WTC11 (cell line): ENCODE measurements around the gene EVA1C. TPM values are rescaled to one million over a fixed set of nuclear protein-coding genes. Genes with fewer than 3 reads are reported as not detected.

Source experiments
- ATAC-seq: fragments of 200-7000 bp; cut with Tn5 transposase; 2 replicates; pipeline ENCODE4 v1.10.0; 2021; ENCODE audit warnings: mild to moderate bottlenecking, moderate library complexity
- CTCF ChIA-PET: fragments of 300-600 bp; sonication (Branson Sonifier 250); formaldehyde crosslinking; loops from one replicate; lab custom pipeline; 2021; ENCODE audit warnings: antibody characterized with exemption; lab: Charles Lee
- POLR2A ChIA-PET: fragments of 350-600 bp; sonication (Branson Sonifier 250); formaldehyde crosslinking; loops from one replicate; lab custom pipeline; 2021; ENCODE audit warnings: antibody characterized with exemption; lab: Charles Lee
- DNase-seq: peaks from one replicate; pipeline ENCODE4 v3.0.0; 2021; ENCODE audit warnings: low spot score
- H3K27ac Mint-ChIP-seq: 2 replicates; pipeline ENCODE4 v1.8.0; 2021; ENCODE audit warnings: mixed read lengths
- H3K27me3 Mint-ChIP-seq: 2 replicates; pipeline ENCODE4 v1.8.0; 2021; ENCODE audit warnings: low read depth, mild to moderate bottlenecking, moderate library complexity, mixed read lengths
- H3K36me3 Mint-ChIP-seq: 2 replicates; pipeline ENCODE4 v1.8.0; 2021; ENCODE audit warnings: mixed read lengths
- H3K4me1 Mint-ChIP-seq: 2 replicates; pipeline ENCODE4 v1.8.0; 2022; ENCODE audit warnings: mixed read lengths
- H3K4me3 Mint-ChIP-seq: 2 replicates; pipeline ENCODE4 v1.8.0; 2021; ENCODE audit warnings: mild to moderate bottlenecking, moderate library complexity, mixed read lengths
- H3K9me3 Mint-ChIP-seq: 2 replicates; pipeline ENCODE4 v1.8.0; 2021; ENCODE audit warnings: mixed read lengths
- E2F5 ChIP-seq: sonication (generic); formaldehyde crosslinking; IDR thresholded peaks from 2 replicates; pipeline ENCODE4 v1.8.1; 2022; ENCODE audit warnings: mild to moderate bottlenecking, moderate library complexity, missing genetic modification reagents
- ELF4 ChIP-seq: sonication (generic); formaldehyde crosslinking; IDR thresholded peaks from 2 replicates; pipeline ENCODE4 v1.8.1; 2022; ENCODE audit warnings: low read depth, mild to moderate bottlenecking, moderate library complexity, missing genetic modification reagents
- EMX1 ChIP-seq: fragments of 250-450 bp; sonication (Bioruptor Pico); IDR thresholded peaks from 2 replicates; pipeline ENCODE4 v1.8.0; 2021; ENCODE audit warnings: mild to moderate bottlenecking
- ETV6 ChIP-seq: sonication (generic); formaldehyde crosslinking; IDR thresholded peaks from 2 replicates; pipeline ENCODE4 v1.8.1; 2022; ENCODE audit warnings: mild to moderate bottlenecking, missing genetic modification reagents
- HMGXB4 ChIP-seq: sonication (generic); formaldehyde crosslinking; IDR thresholded peaks from 2 replicates; pipeline ENCODE4 v1.8.1; 2023; ENCODE audit warnings: mild to moderate bottlenecking, moderate library complexity, missing genetic modification reagents
- IRF2 ChIP-seq: sonication (generic); formaldehyde crosslinking; IDR thresholded peaks from 2 replicates; pipeline ENCODE4 v1.8.0; 2022; ENCODE audit warnings: low read depth, missing genetic modification reagents, borderline replicate concordance
- JUN ChIP-seq: sonication (generic); formaldehyde crosslinking; IDR thresholded peaks from 2 replicates; pipeline ENCODE4 v1.8.0; 2023; ENCODE audit warnings: mild to moderate bottlenecking, missing genetic modification reagents
- MXD4 ChIP-seq: fragments of 250-450 bp; sonication (Bioruptor Pico); IDR thresholded peaks from 2 replicates; pipeline ENCODE4 v1.8.0; 2021; ENCODE audit warnings: mild to moderate bottlenecking, moderate library complexity, borderline replicate concordance
- NFATC4 ChIP-seq: fragments of 250-450 bp; sonication (Bioruptor Pico); IDR thresholded peaks from 2 replicates; pipeline ENCODE4 v1.9.0; 2021; ENCODE audit warnings: mild to moderate bottlenecking
- PREB ChIP-seq: sonication (generic); formaldehyde crosslinking; IDR thresholded peaks from 2 replicates; pipeline ENCODE4 v1.8.1; 2022; ENCODE audit warnings: mild to moderate bottlenecking, missing genetic modification reagents, moderate library complexity, borderline replicate concordance
- RELA ChIP-seq: sonication (generic); formaldehyde crosslinking; IDR thresholded peaks from 2 replicates; pipeline ENCODE4 v1.8.1; 2022; ENCODE audit warnings: missing genetic modification reagents, mild to moderate bottlenecking, borderline replicate concordance
- RORB ChIP-seq: fragments of 250-450 bp; sonication (Bioruptor Pico); IDR thresholded peaks from 2 replicates; pipeline ENCODE4 v1.9.0; 2021; ENCODE audit warnings: mild to moderate bottlenecking
- SMAD3 ChIP-seq: sonication (generic); formaldehyde crosslinking; IDR thresholded peaks from 2 replicates; pipeline ENCODE4 v1.8.0; 2022; ENCODE audit warnings: missing genetic modification reagents, mild to moderate bottlenecking, borderline replicate concordance
- TEAD1 ChIP-seq: sonication (generic); formaldehyde crosslinking; IDR thresholded peaks from 2 replicates; pipeline ENCODE4 v1.8.0; 2022; ENCODE audit warnings: mild to moderate bottlenecking, missing genetic modification reagents
- ZNF138 ChIP-seq: sonication (generic); formaldehyde crosslinking; conservative IDR thresholded peaks from 2 replicates; pipeline ENCODE4 v1.8.1; 2022; ENCODE audit warnings: mild to moderate bottlenecking, moderate library complexity, missing genetic modification reagents
- total RNA-seq: library from RNA; stranded (reverse); gene quantifications from 3 replicates; pipeline ENCODE4 v1.2.3, GENCODE V29; 2021

Gene EVA1C
- total RNA-seq, 1 experiment from 2014 or later = 3.1 TPM

GRCh38 chr21:32472890-32473765, 60.6 kb downstream of the EVA1C start:
- Mint-ChIP-seq H3K4me3 (no peak overlapping the region), H3K27ac (no peak overlapping the region), H3K4me1 (peaks cover 5% of the 10 kb centered on the region), H3K27me3 (no peaks in the 10 kb centered on the region), H3K9me3 (no peaks in the 10 kb centered on the region), H3K36me3 (no peaks in the 10 kb centered on the region)
- ChIA-PET POLR2A (interaction anchor here (0.7 kb wide), 1 partner anchor 173 kb away, joined by 3 read pairs; no protein-coding TSS in a partner anchor), CTCF (interaction anchor here (1.2 kb wide), 1 partner anchor 128 kb away, joined by 3 read pairs; no protein-coding TSS in a partner anchor)
- DNase-seq (no peak), ATAC-seq (no peak)
- TF ChIP-seq IRF2 (CRISPR knock-in tag) (no peak), EMX1 (CRISPR knock-in tag) (no peak), TEAD1 (CRISPR knock-in tag) (no peak), MXD4 (no peak), PREB (CRISPR knock-in tag) (no peak), E2F5 (no peak)

GRCh38 chr21:32474179-32475059, 61.9 kb downstream of the EVA1C start:
- H3K4me1 Mint-ChIP-seq = peaks cover 5% of the 10 kb centered on the region
- CTCF ChIA-PET = interaction anchor here (1.8 kb wide), 1 partner anchor 71 kb away, joined by 5 read pairs; no protein-coding TSS in a partner anchor
- no peak overlapping the region for H3K4me3 Mint-ChIP-seq
- POLR2A ChIA-PET = no interaction called here
- no peaks in the 10 kb centered on the region for H3K36me3 Mint-ChIP-seq
- H3K27me3 Mint-ChIP-seq = no peaks in the 10 kb centered on the region
- ATAC-seq = no peak
- no peak for DNase-seq
- no peaks in the 10 kb centered on the region for H3K9me3 Mint-ChIP-seq
- H3K27ac Mint-ChIP-seq = no peak overlapping the region
- no peak for TF ChIP-seq ETV6 (CRISPR knock-in tag)
- TF ChIP-seq HMGXB4 (CRISPR knock-in tag) = no peak
- TF ChIP-seq SMAD3 = no peak
- no peak for TF ChIP-seq NFATC4 (CRISPR knock-in tag)

- POLR2A ChIA-PET = interaction anchor here (0.6 kb wide), 1 partner anchor 220 kb away, joined by 3 read pairs; no protein-coding TSS in a partner anchor
- Mint-ChIP-seq H3K36me3 (no peaks in the 10 kb centered on the region), H3K27ac (no peak overlapping the region), H3K4me1 (peaks cover 5% of the 10 kb centered on the region), H3K4me3 (no peak overlapping the region), H3K27me3 (no peaks in the 10 kb centered on the region), H3K9me3 (no peaks in the 10 kb centered on the region)
- DNase-seq (no peak), ATAC-seq (no peak)
- no peak for TF ChIP-seq RELA
- no peak for TF ChIP-seq ZNF138
- no peak for TF ChIP-seq ELF4 (CRISPR knock-in tag)
- no peak for TF ChIP-seq RORB
- no peak for TF ChIP-seq JUN (CRISPR knock-in tag)
- CTCF ChIA-PET = interaction anchor here (1.8 kb wide), 1 partner anchor 72 kb away, joined by 5 read pairs; no protein-coding TSS in a partner anchor
These were observed 62.8 kb downstream of the EVA1C start for GRCh38 chr21:32475162-32475812.
